Hematopoietic multipotent progenitor cell treated with erythropoietin and hydrocortisone succinate and interleukin-3 and kit ligand, for 4 days (in vitro differentiated cells): ENCODE measurements around the gene MN1.
"Not testable (repeated sequence)": the region's sequence is repeated elsewhere in the genome, so short reads cannot be mapped to it uniquely, and the experiment has no call there.

ENCODE experiments used
- DNase-seq: peaks from one replicate; pipeline ENCODE4 v3.0.0-alpha.2; 2015

The MN1 gene

GRCh38 chr22:27756212-27756660 is 45.3 kb downstream of the MN1 start:
- no peak for DNase-seq

DNA sequence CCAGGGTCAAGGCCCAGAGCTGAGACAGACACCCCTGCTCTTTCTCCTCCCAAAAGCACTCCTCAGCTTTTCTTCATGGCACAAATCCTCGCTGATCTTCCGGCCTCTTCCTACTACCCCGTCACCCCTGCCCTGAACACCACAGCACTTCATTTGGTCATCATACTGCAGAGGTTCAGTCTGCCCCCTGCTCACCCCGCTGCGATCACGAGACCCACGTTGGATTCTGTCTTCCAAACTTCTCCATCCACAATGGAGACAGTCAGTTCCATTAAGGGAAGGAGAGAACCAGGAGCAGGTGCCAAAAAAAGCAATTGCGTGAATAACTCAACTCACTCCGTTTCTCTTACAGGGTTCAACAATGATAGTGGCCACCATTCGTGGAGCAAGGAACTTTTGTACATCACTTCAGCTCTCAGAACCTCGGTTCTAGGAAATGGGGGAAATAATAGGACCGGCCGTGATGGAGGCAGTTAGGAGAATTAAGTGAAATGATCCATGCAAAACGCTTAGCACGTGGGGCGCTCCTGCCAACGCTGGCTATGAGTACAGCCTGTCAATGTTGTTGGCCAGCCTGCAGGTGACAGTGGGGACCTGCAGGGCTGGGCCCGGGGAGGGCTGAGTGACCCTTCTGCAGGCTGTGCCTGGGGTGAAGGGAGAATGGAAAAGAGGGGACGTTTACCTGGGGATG is 45.9 kb downstream of the MN1 start:
- no peak for DNase-seq

- no peak for DNase-seq
These were observed 46.6 kb downstream of the MN1 start for GRCh38 chr22:27754888-27755480.

DNA sequence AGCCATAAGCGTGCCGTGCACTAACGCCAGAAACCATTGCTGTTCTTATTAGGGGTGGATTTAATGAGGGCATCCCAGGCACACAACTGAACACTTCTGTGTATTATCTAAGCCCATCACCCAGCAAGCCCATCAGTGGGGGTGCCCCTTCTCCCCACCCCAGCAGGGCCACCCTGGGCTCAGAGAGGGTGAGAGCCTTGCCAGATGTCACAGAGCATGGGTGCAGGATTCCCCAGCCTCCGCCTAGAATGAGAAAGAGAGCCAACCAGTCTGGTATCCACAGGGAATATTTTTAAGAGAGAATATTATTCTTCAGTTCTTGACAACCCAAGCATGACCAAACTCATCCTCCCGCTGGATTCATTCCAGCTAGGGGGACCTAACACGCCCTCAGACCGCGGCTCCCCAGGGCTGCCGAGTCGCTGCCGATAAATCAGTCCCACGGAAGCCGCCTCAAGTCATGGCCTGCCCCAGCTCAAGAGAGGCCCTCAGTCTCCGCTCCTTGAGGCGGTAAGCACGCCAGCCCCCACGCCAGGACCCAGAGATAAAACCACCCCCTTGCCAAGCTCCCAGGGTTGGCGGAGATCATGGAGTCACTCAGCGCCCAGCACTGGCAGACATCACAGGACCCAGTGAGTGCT is 47.2 kb downstream of the MN1 start:
- no peak for DNase-seq

- DNase-seq, result no peak
These were observed 48.8 kb downstream of the MN1 start for GRCh38 chr22:27752771-27753170.

- no peak for DNase-seq
These were observed 49.4 kb downstream of the MN1 start for GRCh38 chr22:27752141-27752540.

- DNase-seq, result no peak
These were observed 50.1 kb downstream of the MN1 start for GRCh38 chr22:27751277-27752070.

DNA sequence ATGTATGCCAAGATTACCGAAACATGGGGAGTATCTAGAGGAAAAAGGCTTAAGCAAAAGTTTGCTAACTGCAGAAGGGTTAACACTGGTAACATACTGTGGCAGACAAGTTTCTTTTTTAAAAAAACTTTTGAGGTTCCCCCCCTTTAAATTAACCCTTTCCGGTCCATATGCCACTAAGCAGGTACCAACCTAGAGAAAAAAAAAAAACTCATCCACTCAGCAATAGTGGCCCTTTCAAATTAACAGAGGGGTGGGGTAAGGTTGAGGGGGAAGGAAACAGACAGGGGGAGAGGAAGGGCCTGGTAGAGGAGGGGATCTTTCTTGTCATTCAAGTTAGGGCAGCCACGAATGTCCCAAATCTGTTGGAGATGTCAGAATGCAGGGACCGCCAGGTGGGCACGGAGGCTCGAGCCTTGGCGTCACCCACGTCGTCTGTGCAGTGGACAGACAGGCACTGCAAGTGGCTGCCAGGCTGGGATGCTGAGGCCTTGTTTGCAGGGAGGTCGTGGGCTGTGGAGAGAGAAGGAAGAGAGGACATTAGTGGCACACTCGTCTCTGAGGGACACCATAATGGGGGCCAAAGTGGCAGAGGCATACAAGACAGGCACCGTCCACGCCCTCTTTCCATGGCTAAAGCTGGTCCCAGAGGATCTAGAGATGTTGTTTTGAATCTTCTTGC is 50.8 kb downstream of the MN1 start:
- no peak for DNase-seq

- no peak for DNase-seq
These were observed 51.8 kb downstream of the MN1 start for GRCh38 chr22:27749597-27750225.

GRCh38 chr22:27748751-27749191 is 52.8 kb downstream of the MN1 start:
- no peak for DNase-seq

DNA sequence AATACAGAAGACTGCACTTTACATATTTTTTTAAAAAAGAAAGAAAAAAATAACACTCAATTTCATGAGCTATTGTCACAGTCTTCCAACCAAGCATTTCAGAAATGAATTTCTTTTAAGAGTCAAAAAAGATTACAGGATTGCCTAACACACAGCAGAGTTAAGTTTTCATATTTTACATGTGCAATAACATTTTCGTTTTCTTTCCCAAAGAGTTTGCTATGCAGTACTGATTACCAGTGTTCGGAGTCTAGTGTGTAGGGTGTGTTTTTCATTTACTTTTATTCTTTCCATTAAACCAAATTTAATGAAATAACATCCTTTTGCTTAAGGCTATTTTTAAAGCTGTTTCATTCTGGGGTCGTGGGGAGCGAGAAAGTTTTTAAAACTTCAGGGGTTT is 53.2 kb downstream of the MN1 start:
- no peak for DNase-seq

DNA sequence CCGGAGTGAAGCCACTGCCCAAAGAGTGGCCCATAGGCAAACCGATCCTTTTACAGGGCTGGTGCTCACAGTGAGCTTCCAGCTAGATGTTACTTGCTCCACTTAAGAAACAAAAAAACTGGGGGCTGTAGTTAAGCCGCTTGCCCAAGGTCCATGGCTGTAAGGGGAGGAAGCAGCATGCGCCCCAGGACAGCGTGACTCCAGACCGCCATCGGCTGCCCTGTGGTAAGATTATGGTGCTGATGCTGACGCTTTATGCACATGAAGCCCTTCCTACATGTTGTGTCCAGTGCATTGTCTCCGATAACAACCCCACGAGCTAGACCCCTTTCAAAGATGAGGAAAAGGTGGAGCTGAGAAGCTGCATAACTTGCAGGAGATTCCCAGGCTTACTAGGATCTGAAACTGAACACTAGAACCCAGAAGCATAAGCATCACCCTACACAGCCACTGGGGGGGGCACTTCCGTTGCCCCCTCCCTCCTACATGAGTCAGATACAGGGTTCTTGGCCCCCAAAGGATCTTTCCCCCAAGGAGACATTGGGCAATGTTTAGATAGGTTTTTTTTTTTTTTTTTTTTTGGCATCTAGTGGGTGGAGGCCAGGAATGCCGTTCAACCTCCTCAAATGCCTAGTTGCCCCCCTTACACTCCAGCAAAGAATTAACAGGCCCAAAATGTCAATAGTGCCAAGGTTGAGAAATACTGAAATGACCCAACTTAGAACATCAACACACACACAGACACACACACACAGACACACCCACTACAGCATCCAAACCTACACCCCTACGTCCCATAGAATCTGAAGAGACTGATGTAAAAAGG is 53.9 kb downstream of the MN1 start:
- peak; percentile 41 for DNase-seq

- DNase-seq, result no peak
These were observed 54.6 kb downstream of the MN1 start for GRCh38 chr22:27746918-27747317.

- no peak for DNase-seq
These were observed 55.7 kb downstream of the MN1 start for GRCh38 chr22:27745809-27746208.

DNA sequence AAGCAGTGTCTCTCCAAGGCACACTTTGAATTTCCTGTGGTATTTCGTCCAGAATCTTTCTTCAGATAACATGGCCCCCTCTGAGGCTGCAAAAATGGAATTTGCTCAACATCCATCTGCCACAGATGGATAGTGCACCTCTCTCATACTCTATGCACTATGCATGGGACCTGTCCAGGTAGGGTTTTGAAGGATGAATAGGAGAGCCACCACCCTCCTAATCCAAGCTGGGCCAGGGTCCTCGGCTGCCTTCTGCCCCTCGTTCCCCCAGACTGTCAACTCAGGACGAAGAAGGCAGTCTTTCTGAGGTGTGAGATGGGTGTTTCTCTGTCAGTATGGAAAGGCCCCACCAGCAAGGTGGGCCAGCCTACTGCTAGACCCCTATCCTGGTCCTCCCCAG is 56.4 kb downstream of the MN1 start:
- DNase-seq, result no peak

DNA sequence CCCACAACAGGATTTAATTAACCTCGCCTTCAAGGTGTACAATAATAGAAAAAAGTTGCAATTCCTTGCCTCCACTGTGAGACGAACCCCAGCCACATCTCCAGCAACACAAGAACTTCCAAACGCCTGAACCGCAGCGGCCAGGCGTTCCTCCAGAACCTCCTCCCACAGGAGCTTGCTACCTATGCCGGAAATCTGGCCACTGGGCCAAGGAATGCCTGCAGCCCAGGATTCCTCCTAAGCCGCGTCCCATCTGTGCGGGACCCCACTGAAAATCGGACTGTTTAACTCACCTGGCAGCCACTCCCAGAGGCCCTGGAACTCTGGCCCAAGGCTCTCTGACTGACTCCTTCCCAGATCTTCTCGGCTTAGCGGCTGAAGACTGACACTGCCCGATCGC is 57.5 kb downstream of the MN1 start:
- not testable (repeated sequence) for DNase-seq

DNA sequence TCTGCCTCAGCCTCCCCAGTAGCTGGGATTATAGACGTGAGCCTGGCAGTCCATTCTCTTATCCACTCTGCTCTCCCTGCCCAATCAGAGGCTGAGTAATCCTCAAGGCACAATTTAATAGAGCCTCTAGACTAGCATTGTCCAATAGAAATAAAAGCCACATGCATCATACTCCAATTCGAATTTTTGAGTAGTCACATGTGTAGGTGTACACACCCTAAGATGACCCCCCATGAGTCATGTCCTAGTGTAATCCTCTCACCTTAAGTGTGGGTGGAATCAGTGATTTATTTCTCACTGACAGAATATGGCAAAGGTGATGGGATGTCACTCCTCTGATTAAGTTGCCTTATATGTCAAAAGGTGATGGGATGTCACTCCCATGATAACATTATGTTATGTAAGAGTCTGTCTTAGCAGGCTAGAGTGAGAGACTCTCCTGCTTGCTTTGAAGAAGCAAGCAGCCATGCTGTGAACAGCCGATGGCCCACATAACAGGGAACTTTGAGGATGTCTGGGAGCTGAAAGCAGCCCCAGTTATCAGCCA is 61.3 kb downstream of the MN1 start:
- no peak for DNase-seq

DNA sequence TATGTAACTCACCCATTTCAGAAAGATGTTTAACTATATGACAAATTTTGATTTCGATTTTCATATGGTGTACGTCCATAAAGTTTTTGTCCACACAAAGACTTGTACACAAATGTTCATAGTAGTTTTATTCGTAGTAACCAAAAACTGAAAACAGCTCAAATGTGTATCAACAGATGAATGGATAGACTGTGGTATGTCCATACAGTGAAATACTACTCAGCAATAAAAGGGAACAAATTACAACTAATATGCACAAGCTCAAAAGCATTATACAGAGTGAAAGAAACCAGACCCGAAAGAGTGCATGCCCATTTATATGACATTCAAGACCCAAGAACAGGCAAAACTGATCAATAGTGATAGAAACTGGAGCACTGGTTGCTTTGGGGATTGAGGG is 64.0 kb downstream of the MN1 start:
- no peak for DNase-seq

- no peak for DNase-seq
These were observed 67.5 kb downstream of the MN1 start for GRCh38 chr22:27734066-27734465.

DNA sequence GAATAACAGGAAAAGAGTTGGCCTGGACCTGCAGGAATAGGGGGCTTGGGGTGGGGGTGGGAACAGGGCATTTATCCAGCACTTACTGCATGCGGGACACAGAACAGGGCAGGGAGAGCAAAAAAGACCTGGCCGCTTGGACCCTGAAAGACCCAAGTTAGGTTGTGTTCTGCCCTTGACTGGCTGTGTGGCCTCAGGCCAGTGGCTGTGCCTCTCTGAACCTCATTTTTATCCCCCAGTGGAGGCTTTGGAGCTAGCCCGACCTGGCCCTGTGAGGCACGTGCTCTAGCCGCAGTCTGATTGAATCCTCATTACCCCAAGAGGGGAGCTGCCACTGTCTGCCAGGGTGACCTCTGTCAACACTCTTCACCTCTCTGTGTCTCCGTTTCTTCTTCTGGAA is 68.7 kb downstream of the MN1 start:
- no peak for DNase-seq

GRCh38 chr22:27732391-27732790 is 69.2 kb downstream of the MN1 start:
- no peak for DNase-seq
